Muscle layer of duodenum (tissue), 2 donors: Measurements from ENCODE around the gene ZNF91.
"Not testable (repeated sequence)": the region's sequence is repeated elsewhere in the genome, so short reads cannot be mapped to it uniquely, and the experiment has no call there.

Source experiments
- H3K27ac ChIP-seq: one replicate; pipeline ENCODE4 v1.7.0; 2013; ENCODE audit warnings: mild to moderate bottlenecking, low read length
- H3K27me3 ChIP-seq: one replicate; pipeline ENCODE4 v1.7.0; 2013; ENCODE audit warnings: low read depth, mild to moderate bottlenecking, control low read depth, low read length
- H3K36me3 ChIP-seq, 2 donors: one replicate each; pipeline ENCODE4 v1.7.0; 2013; ENCODE audit warnings: low read length in 2 of 2, control low read depth in 1 of 2, mild to moderate bottlenecking in 1 of 2; ENCODE audit not compliant: insufficient read depth in 2 of 2, control insufficient read depth in 1 of 2
- H3K4me1 ChIP-seq, 2 donors: one replicate each; pipeline ENCODE4 v1.7.0; 2013; ENCODE audit warnings: low read length in 2 of 2, mild to moderate bottlenecking in 2 of 2, control low read depth in 1 of 2, moderate library complexity in 1 of 2; ENCODE audit not compliant: insufficient read depth in 2 of 2, control insufficient read depth in 1 of 2
- H3K4me3 ChIP-seq, 2 donors: one replicate each; pipeline ENCODE4 v1.7.0; 2013; ENCODE audit warnings: low read length in 2 of 2, low read depth in 1 of 2, mild to moderate bottlenecking in 1 of 2
- H3K9me3 ChIP-seq, 2 donors: one replicate each; pipeline ENCODE4 v1.7.0; 2013; ENCODE audit warnings: low read length in 2 of 2, control low read depth in 1 of 2, mild to moderate bottlenecking in 1 of 2; ENCODE audit not compliant: control insufficient read depth in 1 of 2
- donor health status: healthy.

The ZNF91 gene

DNA sequence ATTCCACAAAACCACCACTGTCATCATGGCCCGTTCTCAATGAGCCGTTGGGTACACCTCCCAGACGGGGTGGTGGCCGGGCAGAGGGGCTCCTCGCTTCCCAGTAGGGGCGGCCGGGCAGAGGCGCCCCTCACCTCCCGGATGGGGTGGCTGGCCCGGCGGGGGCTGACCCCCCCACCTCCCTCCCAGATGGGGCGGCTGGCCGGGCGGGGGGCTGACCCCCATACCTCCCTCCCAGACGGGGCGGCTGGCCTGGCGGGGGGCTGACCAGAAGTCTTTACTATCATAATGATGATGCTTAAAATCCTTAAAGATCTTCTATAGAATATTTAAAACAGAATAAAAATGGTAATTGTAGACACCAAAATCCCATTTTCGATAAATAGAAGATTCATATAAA lies 29.2 kb downstream of the ZNF91 start:
- H3K4me3 ChIP-seq = peak overlapping the region in 1 of 2 donors; percentile 24
- H3K36me3 ChIP-seq = peaks cover 26 to 61% of the 10 kb centered on the region in 2 donors
- H3K9me3 ChIP-seq = peaks cover 38 to 44% of the 10 kb centered on the region in 2 donors

DNA sequence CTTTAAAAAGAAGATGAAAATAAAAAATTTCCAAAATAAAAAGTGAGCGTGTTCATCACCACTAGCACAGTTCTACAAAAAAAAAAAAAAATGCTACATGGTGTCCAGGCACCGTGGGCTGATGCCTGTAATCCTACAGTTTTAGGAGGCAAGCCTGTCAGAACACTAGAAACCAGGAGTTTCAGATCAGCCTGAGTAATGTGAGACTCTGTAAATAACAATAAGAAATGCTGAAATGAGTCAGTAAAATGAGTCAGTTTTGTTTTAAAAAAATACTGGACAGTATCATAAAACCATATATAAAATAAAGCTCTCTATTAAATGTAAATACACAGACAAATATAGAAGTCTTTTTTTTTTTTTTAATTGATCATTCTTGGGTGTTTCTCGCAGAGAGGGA lies 30.0 kb downstream of the ZNF91 start:
- Histone ChIP-seq H3K27me3 (no peaks in the 10 kb centered on the region), H3K9me3 (peaks cover 39 to 48% of the 10 kb centered on the region in 2 donors), H3K36me3 (peaks cover 22 to 53% of the 10 kb centered on the region in 2 donors), H3K27ac (no peak overlapping the region), H3K4me1 (no peaks in the 10 kb centered on the region), H3K4me3 (no peak overlapping the region)

More for the DNA sequence above, 29.2 kb downstream of the ZNF91 start:
- not testable (repeated sequence) for H3K4me1 ChIP-seq, H3K27me3 ChIP-seq, H3K27ac ChIP-seq

DNA sequence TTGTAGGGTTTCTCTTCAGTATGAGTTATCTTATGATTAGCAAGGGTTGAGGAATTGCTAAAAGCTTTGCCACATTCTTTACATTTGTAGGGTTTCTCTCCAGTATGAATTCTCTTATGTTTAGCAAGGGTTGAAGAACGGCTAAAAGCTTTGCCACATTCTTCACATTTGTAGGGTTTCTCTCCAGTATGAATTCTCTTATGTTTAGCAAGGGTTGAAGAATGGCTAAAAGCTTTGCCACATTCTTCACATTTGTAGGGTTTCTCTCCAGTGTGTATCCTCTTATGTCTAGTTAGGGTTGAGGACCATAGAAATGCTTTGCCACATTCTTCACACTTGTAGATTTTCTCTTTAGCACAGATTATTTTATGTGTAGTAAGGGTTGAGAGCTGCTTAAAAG lies 33.4 kb downstream of the ZNF91 start:
- H3K36me3 ChIP-seq = peaks cover 16 to 45% of the 10 kb centered on the region in 2 donors
- not testable (repeated sequence) for H3K27ac ChIP-seq, H3K27me3 ChIP-seq, H3K4me1 ChIP-seq
- H3K9me3 ChIP-seq = peaks cover 44 to 67% of the 10 kb centered on the region in 2 donors
- peak overlapping the region; percentile 37 to 54 for H3K4me3 ChIP-seq

DNA sequence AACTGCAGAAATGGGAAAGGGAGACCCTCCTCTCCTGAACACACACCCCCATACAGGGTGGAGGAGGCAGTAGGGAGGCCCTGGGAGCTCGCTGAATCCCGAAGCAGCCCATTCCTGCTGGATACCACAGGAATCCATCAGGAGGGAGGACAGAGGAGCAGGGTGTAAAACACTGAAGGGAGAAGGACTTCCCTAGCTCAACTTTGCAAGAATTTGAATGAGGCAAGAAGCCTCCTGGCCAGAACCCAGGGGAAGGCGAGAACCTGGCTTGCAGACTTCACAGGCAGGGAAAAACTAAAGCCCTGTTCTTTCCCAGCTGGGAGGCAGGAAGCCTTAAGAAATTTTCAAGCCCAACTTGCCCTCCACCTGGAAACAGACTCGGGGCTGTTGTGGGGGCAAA lies 43.5 kb downstream of the ZNF91 start:
- Histone ChIP-seq H3K4me3 (peak overlapping the region; percentile 16 to 34), H3K4me1 (no peaks in the 10 kb centered on the region), H3K27ac (no peak overlapping the region), H3K36me3 (peaks cover 8 to 66% of the 10 kb centered on the region in 2 donors), H3K9me3 (peaks cover 39 to 73% of the 10 kb centered on the region in 2 donors), H3K27me3 (no peaks in the 10 kb centered on the region)

DNA sequence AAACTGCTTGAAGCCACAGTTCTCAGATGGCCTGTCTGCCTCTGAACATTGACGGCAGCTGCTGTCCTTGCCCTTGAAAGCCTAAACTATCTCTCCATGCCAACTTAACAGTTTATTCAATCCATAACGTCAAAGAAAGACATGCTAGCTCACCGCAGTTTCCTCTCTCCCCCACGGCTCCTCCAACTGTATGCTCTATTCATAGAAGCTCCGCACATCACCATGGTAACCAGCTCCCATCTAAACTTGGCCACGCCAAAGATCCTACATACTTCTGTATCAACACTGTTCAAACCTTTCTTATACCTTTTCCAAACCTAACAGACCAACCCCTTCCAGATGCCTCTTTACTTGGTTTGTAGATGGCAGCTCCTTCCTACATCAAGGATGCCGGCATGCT lies 48.6 kb downstream of the ZNF91 start:
- Histone ChIP-seq H3K9me3 (peaks cover 58 to 71% of the 10 kb centered on the region in 2 donors), H3K4me1 (no peaks in the 10 kb centered on the region), H3K36me3 (peaks cover 14 to 66% of the 10 kb centered on the region in 2 donors), H3K27me3 (no peaks in the 10 kb centered on the region), H3K27ac (no peak overlapping the region), H3K4me3 (peak overlapping the region in 1 of 2 donors; percentile 33)

DNA sequence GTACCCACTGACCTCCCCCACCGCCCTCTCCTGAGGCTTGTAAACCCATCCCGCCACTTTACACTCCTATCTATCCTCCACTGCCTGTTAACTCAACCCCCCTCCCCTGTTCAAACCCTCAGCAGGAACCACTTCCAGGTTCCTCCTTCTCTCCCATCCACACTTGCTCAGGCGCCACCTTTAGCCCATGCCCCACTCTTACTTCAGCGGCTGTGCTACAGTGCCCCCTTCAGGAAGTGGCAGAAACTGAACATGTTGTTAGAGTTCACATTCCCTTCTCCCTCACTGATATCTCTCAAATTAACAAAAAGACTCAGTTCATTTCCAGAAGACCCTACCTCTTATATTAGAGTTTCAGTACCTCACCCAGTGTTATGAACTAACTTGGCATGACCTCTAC lies 49.4 kb downstream of the ZNF91 start:
- Histone ChIP-seq H3K27me3 (no peaks in the 10 kb centered on the region), H3K27ac (no peak overlapping the region), H3K9me3 (peaks cover 59 to 71% of the 10 kb centered on the region in 2 donors), H3K4me3 (peak overlapping the region; percentile 33 to 39), H3K4me1 (no peaks in the 10 kb centered on the region), H3K36me3 (peaks cover 14 to 64% of the 10 kb centered on the region in 2 donors)

DNA sequence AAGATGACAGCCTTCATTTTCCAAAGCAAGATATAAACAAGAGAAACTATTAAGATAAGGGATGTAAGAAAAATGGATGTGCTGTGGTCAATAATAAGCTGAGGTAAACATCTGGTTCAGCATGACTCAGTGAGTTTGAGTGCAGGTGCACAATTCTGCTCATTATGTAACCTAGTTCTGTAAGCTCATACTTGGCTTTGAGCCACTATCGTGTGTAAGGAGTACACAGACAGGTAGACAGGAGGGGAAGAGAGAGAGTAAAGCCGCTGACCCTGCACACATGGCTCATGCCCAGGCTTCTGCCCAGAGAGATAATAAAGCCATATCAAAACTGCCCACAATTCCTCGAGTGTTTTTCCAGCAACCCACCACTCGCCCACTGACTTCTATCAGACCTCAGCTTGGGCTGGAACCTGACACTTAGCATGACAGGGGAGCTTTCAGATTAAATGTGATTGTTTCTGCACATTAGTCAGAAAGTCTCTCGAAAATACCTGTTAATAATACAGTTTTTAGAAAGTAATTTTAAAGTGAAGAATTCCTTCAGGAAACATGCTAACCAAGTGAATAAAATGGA lies 51.7 kb downstream of the ZNF91 start:
- no peak overlapping the region for H3K4me3 ChIP-seq
- peaks cover 14 to 49% of the 10 kb centered on the region in 2 donors for H3K36me3 ChIP-seq
- H3K27me3 ChIP-seq = no peaks in the 10 kb centered on the region
- H3K9me3 ChIP-seq = peaks cover 53 to 60% of the 10 kb centered on the region in 2 donors
- H3K27ac ChIP-seq = no peak overlapping the region
- no peaks in the 10 kb centered on the region for H3K4me1 ChIP-seq

DNA sequence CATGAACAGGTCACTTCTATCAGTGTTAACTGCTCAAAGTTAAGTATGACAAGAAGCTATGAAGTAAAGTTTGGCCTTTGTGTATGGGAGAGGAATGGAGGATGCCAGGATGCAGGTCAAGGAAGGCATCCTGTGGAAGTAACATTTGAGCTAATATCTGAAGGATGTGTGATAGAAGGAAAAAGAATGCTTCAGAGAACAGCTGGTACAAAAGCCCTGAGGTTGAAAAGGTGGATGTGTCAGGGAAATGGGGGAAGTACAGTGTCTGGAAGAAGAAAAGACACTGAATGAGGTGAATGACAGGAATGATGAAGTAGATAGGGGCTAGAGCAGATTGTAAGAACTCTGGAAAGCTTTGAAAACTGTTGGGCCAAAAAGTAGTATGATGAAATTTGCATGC lies 67.1 kb downstream of the ZNF91 start:
- H3K4me3 ChIP-seq = no peak overlapping the region
- no peaks in the 10 kb centered on the region for H3K27me3 ChIP-seq
- H3K27ac ChIP-seq = no peak overlapping the region
- peaks cover 12 to 17% of the 10 kb centered on the region in 2 donors for H3K9me3 ChIP-seq
- no peaks in the 10 kb centered on the region for H3K4me1 ChIP-seq
- peaks cover 0 to 13% of the 10 kb centered on the region in 2 donors for H3K36me3 ChIP-seq

DNA sequence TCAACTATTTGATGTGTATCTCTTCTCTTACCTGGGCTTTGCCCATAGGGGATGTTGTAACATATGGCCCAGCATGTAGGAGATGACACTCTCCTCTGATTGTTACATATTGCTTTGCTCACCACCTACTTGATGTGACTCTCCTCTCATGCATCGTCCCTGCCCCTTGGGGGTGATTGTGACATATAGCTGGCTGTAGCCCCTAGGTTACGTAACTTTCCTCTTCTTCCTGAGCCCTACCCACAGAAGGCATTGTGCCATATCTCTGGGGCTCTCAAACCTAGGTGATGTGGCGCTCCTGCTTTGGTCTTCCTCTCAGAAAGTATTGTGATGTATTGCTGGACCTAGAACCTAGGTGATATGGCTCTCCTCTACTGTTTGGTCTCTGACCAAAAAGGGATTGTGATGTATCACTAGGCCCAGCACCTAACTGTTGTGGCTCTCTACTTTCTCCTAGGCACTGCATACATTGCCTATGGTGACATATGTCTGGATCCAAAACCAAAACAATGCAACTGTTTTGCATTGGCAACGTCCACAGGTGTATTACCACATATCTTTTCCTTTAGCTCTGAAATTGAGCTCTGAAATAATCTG lies 73.2 kb downstream of the ZNF91 start:
- no peaks in the 10 kb centered on the region for H3K36me3 ChIP-seq
- H3K9me3 ChIP-seq = peaks cover 0 to 18% of the 10 kb centered on the region in 2 donors
- no peak overlapping the region for H3K27ac ChIP-seq

DNA sequence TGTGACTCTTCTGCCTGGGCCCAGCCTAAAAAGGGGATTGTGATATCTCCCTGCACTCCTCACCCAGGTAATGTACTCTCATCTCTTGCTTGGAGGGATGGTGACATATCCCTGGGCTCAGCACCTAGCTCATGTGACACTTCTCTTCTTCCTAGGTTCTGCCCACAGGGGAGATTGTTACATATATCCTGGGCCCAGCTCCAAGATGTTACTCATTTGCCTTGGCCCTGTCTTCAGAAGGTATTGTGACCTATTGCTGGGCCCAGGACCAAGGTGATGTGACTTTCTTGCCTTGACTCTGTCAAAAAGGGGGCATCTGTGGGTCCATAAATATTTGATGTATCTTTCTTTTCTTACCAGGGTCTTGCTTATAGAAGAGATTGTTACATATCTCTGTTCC lies 73.9 kb downstream of the ZNF91 start:
- not testable (repeated sequence) for H3K27me3 ChIP-seq, H3K36me3 ChIP-seq, H3K4me1 ChIP-seq, H3K27ac ChIP-seq, H3K4me3 ChIP-seq
- H3K9me3 ChIP-seq = peaks cover 0 to 18% of the 10 kb centered on the region in 2 donors

More for the DNA sequence above, 73.2 kb downstream of the ZNF91 start:
- Histone ChIP-seq H3K4me3 (no peak overlapping the region), H3K4me1 (no peaks in the 10 kb centered on the region), H3K27me3 (no peaks in the 10 kb centered on the region)

DNA sequence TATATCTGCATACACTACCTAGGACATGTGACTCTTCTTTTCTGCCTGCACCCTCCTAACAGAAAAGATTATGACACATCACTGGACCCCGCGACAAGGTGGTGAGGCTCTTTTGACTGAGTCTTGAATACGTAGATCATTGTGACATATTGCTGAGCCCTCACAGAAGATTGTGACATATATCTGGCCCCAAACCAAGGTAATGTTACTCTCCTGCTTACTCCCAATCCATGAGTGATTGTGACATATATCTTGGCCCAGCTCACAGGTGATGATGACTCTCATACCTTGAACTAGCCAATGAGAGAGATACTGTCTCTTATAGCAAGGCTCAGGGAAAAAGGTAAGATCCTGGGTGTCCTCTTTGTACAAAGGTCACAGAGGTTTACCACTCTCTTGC lies 75.7 kb downstream of the ZNF91 start:
- H3K27ac ChIP-seq, H3K27me3 ChIP-seq, H3K4me3 ChIP-seq, H3K36me3 ChIP-seq, H3K4me1 ChIP-seq: not testable (repeated sequence)
- H3K9me3 ChIP-seq = peaks cover 0 to 18% of the 10 kb centered on the region in 2 donors

DNA sequence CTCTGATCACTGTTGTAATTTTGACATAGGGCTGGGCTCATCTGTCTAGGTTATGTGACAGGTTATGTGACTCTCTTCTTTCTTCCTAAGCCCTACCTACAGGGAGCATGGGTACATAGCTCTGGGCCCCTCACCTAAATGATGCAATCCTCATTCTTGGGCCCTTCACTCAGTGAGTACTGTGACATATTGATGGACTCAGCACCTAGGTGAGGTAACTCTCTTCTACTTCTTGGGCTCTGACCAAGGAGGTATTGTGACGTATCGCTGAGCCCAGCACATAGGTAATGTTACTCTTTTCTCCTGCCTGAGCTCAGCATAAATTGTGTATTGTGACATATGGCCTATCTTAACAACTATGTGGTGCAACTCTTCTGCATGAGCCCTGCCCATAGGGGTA lies 76.3 kb downstream of the ZNF91 start:
- not testable (repeated sequence) for H3K36me3 ChIP-seq, H3K4me1 ChIP-seq, H3K27me3 ChIP-seq, H3K27ac ChIP-seq, H3K4me3 ChIP-seq
- H3K9me3 ChIP-seq = peaks cover 0 to 15% of the 10 kb centered on the region in 2 donors
